HUES6 (cell line): ENCODE results near the gene PPT2.

Experiments
- H3K27ac ChIP-seq: 2 replicates; pipeline ENCODE4 v1.7.0; 2013; ENCODE audit warnings: low read depth, mild to moderate bottlenecking, low read length, inconsistent platforms
- H3K27me3 ChIP-seq: 2 replicates; pipeline ENCODE4 v1.6.1; 2013; ENCODE audit warnings: low read length; ENCODE audit not compliant: control insufficient read depth, insufficient read depth
- H3K36me3 ChIP-seq: 2 replicates; pipeline ENCODE4 v1.6.1; 2013; ENCODE audit warnings: low read length; ENCODE audit not compliant: control insufficient read depth, insufficient read depth
- H3K4me1 ChIP-seq: 2 replicates; pipeline ENCODE4 v1.6.1; 2013; ENCODE audit warnings: low read length; ENCODE audit not compliant: control insufficient read depth, insufficient read depth
- H3K4me3 ChIP-seq: 2 replicates; pipeline ENCODE4 v1.5.1; 2013; ENCODE audit warnings: low read depth, low read length
- H3K9ac ChIP-seq: one replicate; pipeline ENCODE4 v1.6.1; 2013; ENCODE audit warnings: mild to moderate bottlenecking, low read length
- H3K9me3 ChIP-seq: 2 replicates; pipeline ENCODE4 v1.6.1; 2013; ENCODE audit warnings: low read depth, low read length; ENCODE audit not compliant: control insufficient read depth, insufficient read depth

The PPT2 gene

DNA sequence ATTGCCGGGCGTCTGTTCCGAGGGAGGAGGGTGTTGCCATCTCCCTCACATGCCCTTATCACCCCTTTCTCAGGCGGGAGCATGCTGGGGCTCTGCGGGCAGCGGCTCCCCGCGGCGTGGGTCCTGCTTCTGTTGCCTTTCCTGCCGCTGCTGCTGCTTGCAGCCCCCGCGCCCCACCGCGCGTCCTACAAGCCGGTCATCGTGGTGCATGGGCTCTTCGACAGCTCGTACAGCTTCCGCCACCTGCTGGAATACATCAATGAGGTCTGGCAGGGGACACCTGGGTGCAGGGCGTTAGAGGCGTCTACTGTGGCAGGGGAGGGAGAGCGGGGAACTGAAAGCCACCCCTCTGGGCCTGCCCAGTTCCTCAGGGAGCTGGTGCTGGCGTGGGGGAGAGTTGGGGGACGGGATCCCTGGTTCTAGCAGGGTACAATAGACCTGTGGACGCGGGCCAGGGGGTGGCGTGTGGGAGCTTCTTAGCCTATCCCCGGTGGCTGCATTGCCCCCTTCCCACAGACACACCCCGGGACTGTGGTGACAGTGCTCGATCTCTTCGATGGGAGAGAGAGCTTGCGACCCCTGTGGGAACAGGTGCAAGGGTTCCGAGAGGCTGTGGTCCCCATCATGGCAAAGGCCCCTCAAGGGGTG lies 697 bp downstream of the PPT2 start:
- Histone ChIP-seq H3K9ac (peak overlapping the region; percentile 91), H3K27me3 (peaks cover 28% of the 10 kb centered on the region), H3K4me3 (peak overlapping the region; percentile 86), H3K27ac (peak overlapping the region; percentile 26; the same call in 1 of the 2 replicates), H3K4me1 (peaks cover 28% of the 10 kb centered on the region), H3K36me3 (peaks cover 25% of the 10 kb centered on the region), H3K9me3 (no peaks in the 10 kb centered on the region)

DNA sequence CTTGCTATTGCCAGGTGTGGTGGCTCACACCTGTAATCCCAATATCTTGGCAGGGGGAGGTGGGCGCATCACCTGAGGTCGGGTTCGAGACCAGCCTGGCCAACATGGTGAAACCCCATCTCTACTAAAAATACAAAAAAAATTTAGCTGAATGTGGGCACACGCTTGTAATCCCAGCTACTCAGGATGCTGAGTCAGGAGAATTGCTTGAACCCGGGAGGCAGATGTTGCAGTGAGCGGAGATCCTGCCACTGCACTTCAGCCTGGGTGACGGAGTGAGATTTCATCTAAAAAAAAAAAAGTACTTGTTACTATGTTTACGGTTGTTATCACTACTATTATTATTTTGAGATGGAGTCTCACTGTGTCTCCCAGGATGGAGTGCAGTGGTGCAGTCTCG lies 3.0 kb downstream of the PPT2 start:
- peaks cover 9% of the 10 kb centered on the region for H3K27me3 ChIP-seq
- H3K36me3 ChIP-seq: peaks cover 26% of the 10 kb centered on the region
- H3K27ac ChIP-seq: no peak overlapping the region
- H3K4me3 ChIP-seq: no peak overlapping the region
- no peaks in the 10 kb centered on the region for H3K9me3 ChIP-seq
- H3K9ac ChIP-seq: no peak overlapping the region
- H3K4me1 ChIP-seq: peaks cover 14% of the 10 kb centered on the region

DNA sequence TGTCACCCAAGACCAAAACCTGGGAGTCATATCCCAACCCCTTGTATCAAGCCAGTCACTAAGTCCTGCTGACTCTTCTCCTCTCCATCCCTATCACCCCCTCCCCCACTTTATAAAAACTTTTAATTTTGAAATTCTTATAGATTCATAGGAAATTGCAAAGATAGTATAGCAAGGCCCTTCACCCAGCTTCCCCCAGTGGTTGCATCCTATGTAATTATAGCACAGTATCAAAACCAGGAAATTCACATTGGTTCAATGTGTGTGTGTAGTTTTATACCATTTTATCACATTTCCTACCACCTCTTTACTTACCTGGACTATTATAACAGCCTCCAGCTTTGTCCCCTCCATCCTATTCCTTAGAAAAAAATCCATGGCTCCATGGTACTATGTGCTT lies 4.1 kb downstream of the PPT2 start:
- peaks cover 6% of the 10 kb centered on the region; the same call in 1 of the 2 replicates for H3K4me1 ChIP-seq
- peaks cover 35% of the 10 kb centered on the region for H3K36me3 ChIP-seq

DNA sequence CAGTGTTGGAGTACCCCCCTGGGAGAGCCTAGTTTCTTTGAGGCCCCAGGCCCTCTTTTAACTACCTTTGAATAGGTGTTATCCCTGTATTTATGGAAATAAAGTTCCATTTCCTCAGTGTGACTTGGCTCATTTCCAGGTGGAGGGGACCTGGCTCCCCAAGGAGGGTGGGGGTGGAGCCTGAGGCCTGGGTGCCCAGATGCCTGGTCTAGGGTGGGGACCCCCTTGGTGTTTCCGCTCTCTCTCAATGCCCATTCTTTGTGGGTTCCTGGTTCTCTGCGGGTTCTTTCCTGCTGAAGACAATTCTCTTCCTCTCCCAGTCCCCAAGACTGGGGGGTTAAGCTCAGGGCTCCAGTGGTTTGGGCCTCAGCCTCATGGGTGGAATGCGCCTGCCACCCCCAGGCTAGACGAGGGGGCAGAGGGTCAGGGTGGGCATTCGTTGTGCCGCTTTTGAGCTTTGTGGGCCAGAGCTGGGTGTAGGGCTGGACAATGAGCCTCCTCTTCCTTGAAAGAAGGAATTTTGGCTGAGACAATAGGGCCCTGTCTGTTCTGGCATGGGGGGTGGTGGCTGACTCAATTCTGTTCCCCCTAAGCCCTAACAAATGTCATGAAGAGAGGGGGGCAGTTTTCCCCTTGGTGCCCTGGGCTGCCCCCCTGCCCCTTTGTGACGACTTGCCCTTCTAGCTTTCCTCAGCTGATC lies 9.8 kb downstream of the PPT2 start:
- no peak overlapping the region for H3K4me3 ChIP-seq
- H3K9me3 ChIP-seq: no peaks in the 10 kb centered on the region
- H3K27ac ChIP-seq: no peak overlapping the region
- H3K4me1 ChIP-seq: peaks cover 9% of the 10 kb centered on the region; the same call in 1 of the 2 replicates
- no peaks in the 10 kb centered on the region for H3K27me3 ChIP-seq
- no peak overlapping the region for H3K9ac ChIP-seq
- peaks cover 37% of the 10 kb centered on the region for H3K36me3 ChIP-seq

More for the DNA sequence above, 4.1 kb downstream of the PPT2 start:
- H3K9ac ChIP-seq: no peak overlapping the region
- no peaks in the 10 kb centered on the region; the same call in 1 of the 2 replicates for H3K27me3 ChIP-seq
- no peak overlapping the region for H3K27ac ChIP-seq
- no peaks in the 10 kb centered on the region for H3K9me3 ChIP-seq
- H3K4me3 ChIP-seq: no peak overlapping the region

DNA sequence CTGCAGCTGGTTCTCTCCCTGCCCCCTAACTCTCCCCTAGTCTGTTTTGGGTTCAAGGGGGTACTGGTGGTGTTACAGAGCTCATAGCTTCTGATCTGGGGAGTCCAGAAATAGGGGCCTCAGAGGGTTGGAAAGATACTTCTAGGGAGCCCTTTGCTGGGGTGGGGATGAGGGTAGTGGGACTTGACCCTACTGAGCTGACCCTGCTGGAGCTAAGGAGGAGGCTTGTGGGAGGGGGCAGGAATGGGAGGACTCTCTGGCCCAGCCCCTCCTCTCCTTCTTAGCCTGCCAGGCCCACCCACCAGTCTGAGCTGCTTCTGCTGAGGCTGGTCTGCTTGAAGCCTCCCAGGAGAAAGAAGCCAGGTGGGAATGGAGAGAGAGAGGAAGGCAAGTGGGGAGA lies 10.4 kb downstream of the PPT2 start, which contains the start of gene EGFL8:
EGFL8 (plus strand) TSS at position 301 of the 400 bp plus-strand sequence. CDS start 1,571 bp downstream, outside the sequence.
- peaks cover 42% of the 10 kb centered on the region for H3K36me3 ChIP-seq

DNA sequence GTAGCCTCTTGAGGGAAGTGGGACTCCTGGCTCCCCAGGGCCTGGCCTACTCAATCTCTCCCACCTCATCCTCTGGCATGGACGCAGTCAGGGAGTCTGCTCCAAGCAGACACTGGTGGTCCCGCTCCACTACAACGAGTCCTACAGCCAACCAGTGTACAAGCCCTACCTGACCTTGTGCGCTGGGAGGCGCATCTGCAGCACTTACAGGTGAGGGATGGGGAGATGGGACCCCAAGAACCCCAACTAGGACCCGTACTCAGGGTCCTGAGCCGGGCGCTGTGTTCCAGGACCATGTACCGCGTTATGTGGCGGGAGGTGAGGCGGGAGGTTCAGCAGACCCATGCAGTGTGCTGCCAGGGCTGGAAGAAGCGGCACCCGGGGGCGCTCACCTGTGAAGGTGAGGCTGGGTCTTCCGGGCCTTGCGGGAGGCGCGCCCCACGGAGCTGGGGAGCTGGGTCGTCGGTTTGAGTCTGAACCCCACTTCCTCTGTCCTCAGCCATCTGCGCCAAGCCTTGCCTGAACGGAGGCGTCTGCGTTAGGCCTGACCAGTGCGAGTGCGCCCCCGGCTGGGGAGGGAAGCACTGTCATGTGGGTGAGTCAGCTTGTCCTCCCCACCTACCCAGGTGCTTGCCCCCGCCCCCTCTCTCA lies 12.6 kb downstream of the PPT2 start:
- Histone ChIP-seq H3K36me3 (peaks cover 64% of the 10 kb centered on the region), H3K27me3 (no peaks in the 10 kb centered on the region), H3K27ac (no peak overlapping the region), H3K4me3 (no peak overlapping the region; the same call in 1 of the 2 replicates), H3K4me1 (peaks cover 9% of the 10 kb centered on the region; the same call in 1 of the 2 replicates), H3K9ac (peak overlapping the region; percentile 41), H3K9me3 (no peaks in the 10 kb centered on the region)

More for the DNA sequence above, 10.4 kb downstream of the PPT2 start, which contains the start of gene EGFL8:
- H3K27ac ChIP-seq: no peak within 1 kb of the TSS
- no peaks in the 10 kb centered on the region for H3K27me3 ChIP-seq
- H3K9me3 ChIP-seq: no peaks in the 10 kb centered on the region
- no peak within 1 kb of the TSS for H3K4me3 ChIP-seq
- peaks cover 9% of the 10 kb centered on the region; the same call in 1 of the 2 replicates for H3K4me1 ChIP-seq
- H3K9ac ChIP-seq: no peak within 1 kb of the TSS

DNA sequence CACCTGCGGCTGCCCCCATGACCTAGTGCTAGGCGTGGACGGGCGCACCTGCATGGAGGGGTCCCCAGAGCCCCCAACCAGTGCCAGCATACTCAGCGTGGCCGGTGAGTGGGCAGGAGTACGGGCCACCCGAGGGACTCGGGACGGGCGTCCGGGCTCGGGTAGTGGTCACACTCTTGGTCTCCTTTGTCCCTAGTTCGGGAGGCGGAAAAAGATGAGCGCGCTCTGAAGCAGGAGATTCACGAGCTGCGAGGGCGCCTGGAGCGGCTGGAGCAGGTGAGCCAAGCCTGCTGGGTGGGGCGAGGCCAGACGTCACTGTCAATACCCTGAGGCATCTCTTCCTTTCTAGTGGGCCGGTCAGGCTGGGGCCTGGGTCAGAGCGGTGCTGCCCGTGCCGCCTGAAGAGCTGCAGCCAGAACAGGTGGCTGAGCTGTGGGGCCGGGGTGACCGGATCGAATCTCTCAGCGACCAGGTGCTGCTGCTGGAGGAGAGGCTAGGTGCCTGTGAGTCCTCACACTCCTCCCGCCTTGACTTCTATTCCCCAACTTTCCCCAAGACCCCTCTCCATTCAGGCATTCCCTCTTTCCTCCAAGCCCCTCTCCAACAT lies 13.3 kb downstream of the PPT2 start:
- H3K27me3 ChIP-seq: no peaks in the 10 kb centered on the region
- H3K36me3 ChIP-seq: peaks cover 61% of the 10 kb centered on the region
- peaks cover 9% of the 10 kb centered on the region; the same call in 1 of the 2 replicates for H3K4me1 ChIP-seq
- peak overlapping the region; percentile 41 for H3K9ac ChIP-seq
- no peak overlapping the region for H3K27ac ChIP-seq
- H3K4me3 ChIP-seq: no peak overlapping the region; the same call in 1 of the 2 replicates
- H3K9me3 ChIP-seq: no peaks in the 10 kb centered on the region

DNA sequence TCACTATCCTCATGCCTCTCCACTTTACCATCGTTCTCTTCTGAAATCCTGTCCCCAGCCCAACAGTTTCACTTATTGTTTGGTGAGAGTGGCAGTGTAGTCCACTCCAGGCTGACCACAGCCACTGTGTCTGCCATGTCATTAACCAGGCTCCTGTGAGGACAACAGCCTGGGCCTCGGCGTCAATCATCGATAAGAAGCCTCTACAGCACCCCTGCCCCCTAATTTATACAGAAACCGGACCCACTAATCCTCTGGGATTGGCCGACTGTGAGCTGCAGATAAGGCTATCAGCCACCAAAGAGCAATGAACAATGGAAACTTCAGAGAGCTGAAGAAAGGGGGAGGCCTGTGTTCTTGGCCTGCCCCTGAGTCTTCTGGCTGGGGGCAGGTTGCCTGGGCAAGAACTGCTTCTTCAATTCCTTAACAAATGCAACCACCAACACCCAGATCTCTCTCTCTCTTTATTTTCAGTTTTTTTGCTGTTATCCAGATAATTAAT lies 13.9 kb downstream of the PPT2 start:
- Histone ChIP-seq H3K9ac (no peak overlapping the region), H3K9me3 (no peaks in the 10 kb centered on the region), H3K36me3 (peaks cover 56% of the 10 kb centered on the region), H3K27me3 (no peaks in the 10 kb centered on the region), H3K4me3 (no peak overlapping the region), H3K4me1 (peaks cover 9% of the 10 kb centered on the region; the same call in 1 of the 2 replicates), H3K27ac (no peak overlapping the region)

DNA sequence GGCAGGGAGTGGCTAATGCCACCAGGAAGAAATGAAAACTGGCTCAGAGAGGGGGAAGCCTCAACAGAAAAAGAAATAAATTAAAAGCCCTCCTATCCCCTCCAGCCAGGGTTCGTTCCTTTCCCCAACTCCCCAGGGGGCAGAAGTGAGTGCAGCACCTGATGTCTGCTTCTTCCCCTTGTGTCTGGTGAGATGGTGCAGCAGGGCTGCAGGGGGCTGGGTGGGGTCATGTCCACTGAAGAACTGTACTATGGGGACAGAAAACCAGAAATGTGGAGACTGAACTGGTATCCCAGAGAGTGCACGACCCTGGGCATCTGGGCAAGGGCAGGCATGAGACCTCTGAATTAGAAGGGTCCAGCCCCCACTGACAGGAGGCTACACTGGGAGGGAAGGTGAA lies 14.4 kb downstream of the PPT2 start:
- Histone ChIP-seq H3K4me3 (no peak overlapping the region), H3K27me3 (no peaks in the 10 kb centered on the region), H3K9me3 (no peaks in the 10 kb centered on the region), H3K9ac (no peak overlapping the region), H3K27ac (no peak overlapping the region), H3K36me3 (peaks cover 51% of the 10 kb centered on the region), H3K4me1 (peaks cover 15% of the 10 kb centered on the region; the same call in 1 of the 2 replicates)

DNA sequence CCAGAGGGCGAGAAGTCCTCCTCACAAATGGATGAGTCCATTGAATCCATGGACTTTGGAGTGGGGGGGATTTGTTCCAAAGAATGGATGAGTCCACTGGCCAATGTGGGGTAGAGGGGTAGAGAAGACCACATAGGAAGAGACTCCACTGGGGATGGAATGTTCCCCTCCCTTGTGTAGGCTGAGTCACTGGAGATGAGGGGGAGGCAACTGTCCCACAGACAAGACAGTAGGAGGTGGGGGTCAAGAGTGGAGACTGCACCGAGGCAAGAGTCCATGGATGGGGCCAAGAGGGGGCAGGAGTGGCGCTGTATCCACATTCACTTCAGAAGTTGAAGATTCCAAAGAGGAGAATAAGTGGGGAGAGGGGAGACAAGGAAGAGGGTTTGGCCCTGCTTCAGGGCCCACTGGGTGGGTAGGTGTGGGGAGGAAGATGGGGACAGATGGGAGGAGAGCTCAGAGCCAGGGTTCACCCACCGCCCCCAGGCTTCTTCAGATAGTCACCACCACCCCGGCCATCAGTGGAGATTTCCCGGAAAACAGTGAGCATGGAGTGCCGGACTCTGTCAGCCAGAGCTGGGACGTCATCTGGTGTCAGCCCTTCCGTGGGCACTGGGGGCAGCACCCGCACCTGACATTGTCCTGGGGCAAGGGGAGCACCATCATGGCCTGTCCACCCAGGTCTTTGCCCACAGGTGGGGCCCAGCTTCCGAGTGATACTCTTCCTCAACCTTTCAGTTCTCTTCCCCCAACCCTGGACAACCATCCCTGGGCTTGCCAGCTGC lies 15.1 kb downstream of the PPT2 start:
- Histone ChIP-seq H3K4me3 (no peak overlapping the region), H3K9me3 (no peaks in the 10 kb centered on the region), H3K27me3 (no peaks in the 10 kb centered on the region), H3K9ac (no peak overlapping the region), H3K4me1 (peaks cover 20% of the 10 kb centered on the region; the same call in 1 of the 2 replicates), H3K27ac (no peak overlapping the region), H3K36me3 (peaks cover 53% of the 10 kb centered on the region)
